ENCODE data around the gene DACH1.

GRCh38 chr13:71483733-71484132 lies 383.3 kb downstream of the DACH1 start:
- TF ChIP-seq CTCF (IDR thresholded peaks at IDR 0.05; ENCODE audit: low read depth, low read length) (no peak), EZH2phosphoT487 (IDR thresholded peaks at IDR 0.05; ENCODE audit: low read depth) (no peak)
